NCI-H2227 (cell line): ENCODE measurements around the gene VPS37C.
"Not testable (repeated sequence)": the region's sequence is repeated elsewhere in the genome, so short reads cannot be mapped to it uniquely, and the experiment has no call there.

Experiments used
- DNase-seq: peaks from one replicate; lab custom pipeline; 2025; ENCODE audit not compliant: unreplicated experiment; lab: John Stamatoyannopoulos, UW

Gene VPS37C

GRCh38 chr11:61161190-61162091 lies at the start of gene VPS37C:
Gene VPS37C, minus strand, starts transcription at chr11:61161426. Its CDS starts 22,597 bp downstream, at chr11:61138829.
- DNase-seq: peak; percentile 94

DNA sequence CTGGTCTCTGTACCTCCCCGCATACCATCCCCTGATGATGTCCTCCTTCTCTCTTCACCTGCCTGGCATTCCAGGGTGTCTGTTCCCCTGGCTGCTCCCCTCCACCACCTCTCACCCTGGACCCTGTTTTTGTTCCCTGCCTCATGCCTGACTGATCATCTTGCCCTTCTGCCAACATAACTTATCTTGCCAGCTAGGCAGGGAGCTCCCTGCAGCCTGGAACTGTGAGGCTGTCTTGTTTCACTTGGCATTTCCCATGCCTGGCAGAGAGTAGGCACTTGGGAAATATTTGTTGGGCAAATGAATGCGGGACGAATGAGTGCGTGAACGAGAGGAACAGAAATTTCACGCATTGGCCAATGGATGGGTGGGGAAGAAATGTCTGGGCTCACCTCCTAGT lies 49.4 kb upstream of the VPS37C start:
- DNase-seq: not testable (repeated sequence)

DNA sequence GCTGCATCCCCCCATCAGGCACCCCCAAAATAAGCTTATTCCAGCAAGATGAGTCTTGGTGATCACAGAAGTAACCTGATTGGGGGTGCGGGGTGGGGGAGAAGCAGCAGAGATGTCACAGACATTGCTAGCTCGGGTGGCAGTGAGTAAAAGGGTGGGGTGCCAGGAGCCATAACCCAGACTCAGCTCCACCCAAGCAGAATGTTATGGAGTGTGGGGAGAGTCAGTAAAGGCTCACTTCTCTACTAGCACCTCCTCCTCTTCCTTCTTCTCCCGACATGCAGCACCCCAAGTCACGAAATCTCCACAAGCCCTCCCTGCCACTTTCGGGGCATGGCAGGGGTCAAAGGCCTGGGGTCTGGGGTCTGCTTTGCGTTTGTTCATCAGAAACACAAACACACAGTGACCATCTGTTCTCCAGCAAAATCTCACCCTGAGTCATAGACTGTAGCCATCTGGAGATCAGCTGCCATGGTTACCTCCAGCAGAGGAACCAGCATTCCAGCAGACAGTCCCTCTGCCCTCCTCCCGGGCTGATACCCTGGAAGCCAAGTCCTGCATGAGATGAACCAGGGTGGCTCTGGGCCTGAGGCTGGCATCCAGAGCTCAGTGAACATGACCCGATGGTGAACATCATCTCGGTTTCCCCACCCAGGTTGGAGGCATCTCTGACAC lies 46.5 kb upstream of the VPS37C start:
- DNase-seq: not testable (repeated sequence)

DNA sequence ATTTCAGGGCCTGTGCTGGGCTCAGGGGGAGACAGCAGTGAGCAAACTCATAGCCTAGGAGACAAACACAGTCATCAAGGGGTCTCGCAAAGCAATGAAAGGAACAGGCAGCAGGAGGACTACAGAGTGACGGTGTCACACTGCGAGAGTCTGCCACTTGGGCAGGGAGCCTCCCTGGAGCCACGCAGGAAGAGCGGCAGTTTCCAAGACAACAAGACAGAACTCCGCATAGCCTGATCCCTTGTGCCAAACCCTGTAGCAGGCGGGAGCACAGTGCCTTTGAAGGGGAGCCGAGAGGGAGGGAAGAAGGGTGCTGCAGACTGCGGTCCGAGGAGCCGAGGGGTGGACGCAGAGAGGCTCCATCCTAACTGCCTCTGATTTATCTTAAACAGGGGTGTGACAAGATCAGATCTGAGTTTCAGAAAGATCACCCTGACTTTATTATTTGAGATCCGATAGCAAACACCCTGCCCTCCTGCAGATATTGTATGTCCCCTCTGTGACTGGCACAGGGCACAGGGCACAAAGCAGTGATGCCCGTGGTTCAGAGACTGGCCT lies 43.4 kb upstream of the VPS37C start:
- DNase-seq: not testable (repeated sequence)

DNA sequence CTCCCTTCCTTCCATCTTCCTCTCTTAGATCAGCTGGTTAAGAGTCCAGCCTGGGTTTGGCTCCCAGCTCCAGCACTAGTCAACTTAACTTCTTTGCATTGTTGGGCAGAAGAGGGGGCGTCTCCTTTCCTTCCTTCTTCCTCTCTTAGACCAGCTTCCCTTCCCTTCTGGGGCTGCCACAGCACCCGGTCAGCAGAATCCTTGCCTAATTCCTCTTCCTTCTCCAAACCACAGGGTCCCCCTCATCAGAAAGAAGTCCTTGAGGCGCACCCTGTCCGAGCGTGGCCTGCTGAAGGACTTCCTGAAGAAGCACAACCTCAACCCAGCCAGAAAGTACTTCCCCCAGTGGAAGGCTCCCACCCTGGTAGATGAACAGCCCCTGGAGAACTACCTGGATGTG lies 42.6 kb upstream of the VPS37C start:
- not testable (repeated sequence) for DNase-seq

GRCh38 chr11:61202950-61203746 lies 41.9 kb upstream of the VPS37C start, which contains the start of gene PGA3:
Gene PGA3, plus strand, starts transcription at chr11:61203515. Its CDS starts 50 bp downstream, at chr11:61203565.
- not testable (repeated sequence) for DNase-seq

- DNase-seq: no peak
These were observed 40.2 kb upstream of the VPS37C start for GRCh38 chr11:61201476-61201875.

DNA sequence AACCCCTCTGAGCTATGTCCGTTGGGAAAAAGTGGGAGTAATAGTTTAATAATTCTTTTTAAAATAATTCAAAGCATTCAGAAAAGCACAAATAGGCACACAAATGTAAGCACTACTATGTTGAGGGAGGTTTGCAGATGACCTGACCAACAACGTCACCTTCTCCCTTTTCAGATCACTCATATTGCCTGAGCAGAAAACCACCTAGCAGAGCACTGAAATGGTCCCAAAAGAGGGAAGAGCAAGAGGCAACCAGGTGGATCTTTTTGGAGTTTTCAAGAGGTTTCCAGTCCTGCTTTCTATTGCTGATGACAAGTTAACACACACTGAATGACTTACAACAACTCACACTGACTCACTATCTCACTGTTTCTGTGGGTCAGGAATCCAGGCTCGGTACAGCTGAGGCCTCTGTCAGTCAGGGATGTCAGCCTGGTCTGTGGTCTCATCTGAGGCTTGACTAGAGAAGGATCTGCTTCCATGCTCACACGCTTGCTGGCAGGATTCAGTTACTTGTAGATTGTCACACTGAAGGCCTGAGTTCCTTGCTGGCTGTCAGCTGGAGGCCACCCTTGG lies 37.8 kb upstream of the VPS37C start:
- DNase-seq: no peak

GRCh38 chr11:61198361-61198760 lies 37.1 kb upstream of the VPS37C start:
- no peak for DNase-seq

GRCh38 chr11:61195719-61196118 lies 34.5 kb upstream of the VPS37C start:
- DNase-seq: no peak

- no peak for DNase-seq
These were observed 33.9 kb upstream of the VPS37C start for GRCh38 chr11:61194981-61195695.

GRCh38 chr11:61194169-61194671 lies 33.0 kb upstream of the VPS37C start:
- DNase-seq: no peak

DNA sequence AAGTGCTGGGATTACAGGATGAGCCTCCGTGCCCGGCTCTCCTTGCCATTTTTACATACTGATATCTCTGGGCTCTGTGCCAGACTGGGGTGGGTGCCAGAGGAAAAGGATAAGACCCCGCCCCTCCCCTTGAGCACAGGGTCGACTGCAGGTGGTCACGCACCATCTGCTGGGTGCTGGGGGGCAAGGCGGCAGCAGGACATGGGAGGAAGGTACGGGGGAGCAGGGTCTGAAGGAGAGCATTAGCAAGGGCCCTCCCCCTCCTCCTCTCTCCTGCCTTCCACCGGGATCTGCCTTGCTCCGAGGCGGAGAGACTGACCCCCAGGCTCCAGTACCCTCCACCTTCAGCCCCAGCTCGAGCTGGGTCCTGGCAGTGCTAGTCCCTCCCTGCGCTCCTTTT lies 32.4 kb upstream of the VPS37C start:
- peak; percentile 41 for DNase-seq

- no peak for DNase-seq
These were observed 28.7 kb upstream of the VPS37C start for GRCh38 chr11:61189933-61190332.

GRCh38 chr11:61187505-61188130 lies 26.4 kb upstream of the VPS37C start:
- DNase-seq: peak; percentile 89

DNA sequence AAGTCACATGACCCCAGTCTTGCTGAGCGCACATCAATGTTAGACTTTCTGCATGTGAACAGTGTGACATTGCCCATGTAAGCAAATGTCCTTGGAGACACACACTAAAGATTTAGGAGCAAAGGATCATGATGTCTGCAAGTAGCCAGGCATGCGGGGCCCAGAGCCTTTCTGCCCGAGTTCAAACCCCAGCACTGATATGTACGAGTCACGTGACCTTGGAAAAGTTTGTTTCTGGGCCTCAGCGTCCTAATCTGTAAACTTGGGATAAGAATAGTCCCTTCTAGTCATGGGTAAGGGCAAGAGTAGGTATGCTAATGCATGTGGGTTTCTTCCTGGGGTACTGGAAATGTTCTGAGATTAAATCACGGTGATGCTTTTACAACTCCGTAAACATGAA lies 25.3 kb upstream of the VPS37C start:
- DNase-seq: no peak

DNA sequence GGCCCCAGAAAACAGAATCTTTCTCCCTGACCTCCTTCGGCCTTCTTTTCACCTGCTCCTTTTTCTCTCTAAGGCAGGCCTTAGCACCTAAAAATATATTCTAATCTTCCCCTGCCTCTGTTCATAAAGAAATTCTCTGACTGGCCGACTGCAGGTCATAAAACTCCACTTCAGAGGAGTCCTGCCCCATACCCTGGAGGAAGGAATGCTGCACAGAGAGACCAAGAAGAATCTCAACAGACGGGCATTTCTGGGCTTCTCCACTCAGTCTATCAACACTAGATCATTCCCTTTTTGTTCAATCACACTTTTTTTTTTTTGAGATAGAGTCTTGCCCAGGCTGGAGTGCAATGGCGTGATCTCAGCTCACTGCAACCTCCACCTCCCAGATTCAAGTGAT lies 22.4 kb upstream of the VPS37C start:
- no peak for DNase-seq

- DNase-seq: no peak
These were observed 20.3 kb upstream of the VPS37C start for GRCh38 chr11:61181489-61181888.

GRCh38 chr11:61180205-61180604 lies 19.0 kb upstream of the VPS37C start:
- DNase-seq: not testable (repeated sequence)
